ENCODE data around the gene BANF2.

- TF ChIP-seq RCOR1 (IDR thresholded peaks at IDR 0.05; ENCODE audit: low read length) (no peak), YY1 (IDR thresholded peaks at IDR 0.05; ENCODE audit: low read depth) (no peak), CTCF (IDR thresholded peaks at IDR 0.05) (no peak)
- TF ChIP-seq, protein P1, sequence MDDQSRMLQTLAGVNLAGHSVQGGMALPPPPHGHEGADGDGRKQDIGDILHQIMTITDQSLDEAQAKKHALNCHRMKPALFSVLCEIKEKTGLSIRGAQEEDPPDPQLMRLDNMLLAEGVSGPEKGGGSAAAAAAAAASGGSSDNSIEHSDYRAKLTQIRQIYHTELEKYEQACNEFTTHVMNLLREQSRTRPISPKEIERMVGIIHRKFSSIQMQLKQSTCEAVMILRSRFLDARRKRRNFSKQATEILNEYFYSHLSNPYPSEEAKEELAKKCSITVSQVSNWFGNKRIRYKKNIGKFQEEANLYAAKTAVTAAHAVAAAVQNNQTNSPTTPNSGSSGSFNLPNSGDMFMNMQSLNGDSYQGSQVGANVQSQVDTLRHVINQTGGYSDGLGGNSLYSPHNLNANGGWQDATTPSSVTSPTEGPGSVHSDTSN (IDR thresholded peaks at IDR 0.05) = no peak
- TF ChIP-seq, protein P2, sequence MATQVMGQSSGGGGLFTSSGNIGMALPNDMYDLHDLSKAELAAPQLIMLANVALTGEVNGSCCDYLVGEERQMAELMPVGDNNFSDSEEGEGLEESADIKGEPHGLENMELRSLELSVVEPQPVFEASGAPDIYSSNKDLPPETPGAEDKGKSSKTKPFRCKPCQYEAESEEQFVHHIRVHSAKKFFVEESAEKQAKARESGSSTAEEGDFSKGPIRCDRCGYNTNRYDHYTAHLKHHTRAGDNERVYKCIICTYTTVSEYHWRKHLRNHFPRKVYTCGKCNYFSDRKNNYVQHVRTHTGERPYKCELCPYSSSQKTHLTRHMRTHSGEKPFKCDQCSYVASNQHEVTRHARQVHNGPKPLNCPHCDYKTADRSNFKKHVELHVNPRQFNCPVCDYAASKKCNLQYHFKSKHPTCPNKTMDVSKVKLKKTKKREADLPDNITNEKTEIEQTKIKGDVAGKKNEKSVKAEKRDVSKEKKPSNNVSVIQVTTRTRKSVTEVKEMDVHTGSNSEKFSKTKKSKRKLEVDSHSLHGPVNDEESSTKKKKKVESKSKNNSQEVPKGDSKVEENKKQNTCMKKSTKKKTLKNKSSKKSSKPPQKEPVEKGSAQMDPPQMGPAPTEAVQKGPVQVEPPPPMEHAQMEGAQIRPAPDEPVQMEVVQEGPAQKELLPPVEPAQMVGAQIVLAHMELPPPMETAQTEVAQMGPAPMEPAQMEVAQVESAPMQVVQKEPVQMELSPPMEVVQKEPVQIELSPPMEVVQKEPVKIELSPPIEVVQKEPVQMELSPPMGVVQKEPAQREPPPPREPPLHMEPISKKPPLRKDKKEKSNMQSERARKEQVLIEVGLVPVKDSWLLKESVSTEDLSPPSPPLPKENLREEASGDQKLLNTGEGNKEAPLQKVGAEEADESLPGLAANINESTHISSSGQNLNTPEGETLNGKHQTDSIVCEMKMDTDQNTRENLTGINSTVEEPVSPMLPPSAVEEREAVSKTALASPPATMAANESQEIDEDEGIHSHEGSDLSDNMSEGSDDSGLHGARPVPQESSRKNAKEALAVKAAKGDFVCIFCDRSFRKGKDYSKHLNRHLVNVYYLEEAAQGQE (IDR thresholded peaks at IDR 0.05; ENCODE audit: low read depth, low read length) = no peak
These were observed 5.0 kb downstream of the BANF2 start for GRCh38 chr20:17704589-17705317.
